Body of pancreas (tissue), 4 donors: ENCODE results near the gene HCN3. TPM values are rescaled to one million over a fixed set of nuclear protein-coding genes. Genes with fewer than 3 reads are reported as not detected.

Experiments used
- ATAC-seq: fragments of 150-250 bp; one replicate; pipeline ENCODE4 v1.9.1; 2016
- DNase-seq, 4 donors: peaks; one replicate each; pipeline ENCODE4 v3.0.0-alpha.2; 2019
- H3K27ac ChIP-seq, 4 donors: fragments of 200-600 bp; sonication (generic); 1 replicate in 3 of 4; 2 replicates in 1 of 4; pipeline versions ENCODE4 v1.5.1 to v1.6.1; 2016 to 2019; ENCODE audit warnings: mild to moderate bottlenecking in 1 of 4, mixed read lengths in 1 of 4, moderate library complexity in 1 of 4
- H3K27me3 ChIP-seq, 2 donors: fragments of 200-600 bp; sonication (generic); one replicate each; pipeline ENCODE4 v1.6.0; 2016; ENCODE audit warnings: mild to moderate bottlenecking in 1 of 2
- H3K36me3 ChIP-seq, 2 donors: fragments of 200-600 bp; sonication (generic); replicated peaks in 1 of 2; 2 replicates each; pipeline ENCODE4 v1.5.1; 2016; ENCODE audit warnings: low read depth in 2 of 2; ENCODE audit not compliant: insufficient read depth in 1 of 2
- H3K4me1 ChIP-seq: fragments of 200-600 bp; sonication (generic); one replicate; pipeline ENCODE4 v1.6.0; 2016
- H3K4me3 ChIP-seq, 2 donors: fragments of 200-600 bp; sonication (generic); 1 replicate in 1 of 2; 2 replicates in 1 of 2; pipeline ENCODE4 v1.5.1; 2016 to 2019
- H3K9me3 ChIP-seq, 3 donors: fragments of 200-600 bp; sonication (generic); 1 replicate in 2 of 3; 2 replicates in 1 of 3; pipeline ENCODE4 v1.5.1; 2016
- POLR2A ChIP-seq, 3 donors: fragments of 450-650 bp; IDR thresholded peaks; one replicate each; pipeline ENCODE4 v1.6.1; 2016; ENCODE audit warnings: antibody characterized with exemption in 3 of 3, mild to moderate bottlenecking in 2 of 3
- WGBS, 2 donors: methylation state at CpG; one replicate each; pipeline ENCODE4 v1.1.5; 2017; 5-methylcytosine and 5-hydroxymethylcytosine counted together
- intact Hi-C: fragments of 100-400 bp; cut with DNase I; formaldehyde crosslinking; loops from one replicate; pipeline ENCODE4 v1.15.1; 2023
- total RNA-seq, 2 donors: library from RNA; depleted of rRNA; stranded (reverse); fragments of >200 nt; gene quantifications; one replicate each; pipeline ENCODE4 v1.1.0, GENCODE V29; 2016
- TF ChIP-seq, protein P1 (sequence below), 7 experiments: fragments of 450-650 bp in 4 of 7; fragments of 200-600 bp in 3 of 7; sonication (generic) in 3 of 7; IDR thresholded peaks; one replicate each; pipeline ENCODE4 v1.5.1; 2016 to 2019; ENCODE audit warnings: antibody characterized with exemption in 7 of 7

The HCN3 gene
- total RNA-seq, 2 donors from 2014 or later, result 1.3 to 2.9 TPM

DNA sequence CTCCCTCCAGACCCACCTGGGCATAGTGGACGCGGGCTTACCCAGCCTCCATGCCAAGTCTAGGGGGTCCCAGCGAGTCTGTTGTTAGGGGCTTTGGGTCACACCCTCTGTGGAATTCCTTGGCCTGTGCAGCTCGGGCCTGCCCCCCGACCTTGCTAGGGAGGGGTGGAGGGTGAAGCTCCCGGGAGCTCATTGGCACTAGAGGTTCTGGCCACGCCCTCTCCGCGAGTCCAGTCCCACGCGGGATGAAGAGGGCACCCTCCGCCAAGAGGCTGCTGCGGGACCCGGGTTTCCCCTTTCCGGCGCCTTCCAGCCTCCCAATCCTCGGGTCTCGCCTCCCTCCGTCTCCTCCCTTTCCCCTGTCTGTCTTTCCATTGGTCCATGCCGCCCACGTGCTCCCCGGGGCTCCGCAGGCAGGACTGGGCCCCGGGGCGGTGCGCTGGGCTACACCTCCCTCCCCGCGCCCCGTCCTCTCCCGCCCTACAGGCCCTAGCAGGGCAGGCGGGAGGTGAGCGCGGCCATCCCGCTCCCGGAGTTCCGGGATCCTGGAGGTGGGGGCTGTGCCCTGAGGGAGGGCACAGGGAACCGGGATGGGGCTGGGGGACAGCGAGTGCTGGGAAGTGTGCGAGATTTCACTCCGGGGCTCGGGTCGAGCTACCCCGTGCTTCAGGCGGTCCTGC, 46.9 kb downstream of the HCN3 start:
- Histone ChIP-seq H3K4me1 (peaks cover 36% of the 10 kb centered on the region), H3K27ac (peak overlapping the region; percentile 93 to 97 (median 95)), H3K36me3 (no peaks in the 10 kb centered on the region), H3K4me3 (peak overlapping the region; percentile 73 to 76), H3K27me3 (no peaks in the 10 kb centered on the region), H3K9me3 (no peaks in the 10 kb centered on the region)
- intact Hi-C loops, result loop anchor here (5.0 kb wide), 1 partner anchor 72 kb away; no protein-coding TSS in a partner anchor
- ATAC-seq (peak; percentile 87), DNase-seq (peak; percentile 94 to 97 (median 95))
- 0 to 1% methylated on average over 12 to 43 of the region's 44 CpGs for WGBS, 2 donors
- TF ChIP-seq, protein P1, sequence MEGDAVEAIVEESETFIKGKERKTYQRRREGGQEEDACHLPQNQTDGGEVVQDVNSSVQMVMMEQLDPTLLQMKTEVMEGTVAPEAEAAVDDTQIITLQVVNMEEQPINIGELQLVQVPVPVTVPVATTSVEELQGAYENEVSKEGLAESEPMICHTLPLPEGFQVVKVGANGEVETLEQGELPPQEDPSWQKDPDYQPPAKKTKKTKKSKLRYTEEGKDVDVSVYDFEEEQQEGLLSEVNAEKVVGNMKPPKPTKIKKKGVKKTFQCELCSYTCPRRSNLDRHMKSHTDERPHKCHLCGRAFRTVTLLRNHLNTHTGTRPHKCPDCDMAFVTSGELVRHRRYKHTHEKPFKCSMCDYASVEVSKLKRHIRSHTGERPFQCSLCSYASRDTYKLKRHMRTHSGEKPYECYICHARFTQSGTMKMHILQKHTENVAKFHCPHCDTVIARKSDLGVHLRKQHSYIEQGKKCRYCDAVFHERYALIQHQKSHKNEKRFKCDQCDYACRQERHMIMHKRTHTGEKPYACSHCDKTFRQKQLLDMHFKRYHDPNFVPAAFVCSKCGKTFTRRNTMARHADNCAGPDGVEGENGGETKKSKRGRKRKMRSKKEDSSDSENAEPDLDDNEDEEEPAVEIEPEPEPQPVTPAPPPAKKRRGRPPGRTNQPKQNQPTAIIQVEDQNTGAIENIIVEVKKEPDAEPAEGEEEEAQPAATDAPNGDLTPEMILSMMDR (IDR thresholded peaks at IDR 0.05), result peak in 2 of 7 experiments; percentile 10 to 19
- peak; percentile 68 to 88 (median 88) for TF ChIP-seq POLR2A (IDR thresholded peaks at IDR 0.05)

DNA sequence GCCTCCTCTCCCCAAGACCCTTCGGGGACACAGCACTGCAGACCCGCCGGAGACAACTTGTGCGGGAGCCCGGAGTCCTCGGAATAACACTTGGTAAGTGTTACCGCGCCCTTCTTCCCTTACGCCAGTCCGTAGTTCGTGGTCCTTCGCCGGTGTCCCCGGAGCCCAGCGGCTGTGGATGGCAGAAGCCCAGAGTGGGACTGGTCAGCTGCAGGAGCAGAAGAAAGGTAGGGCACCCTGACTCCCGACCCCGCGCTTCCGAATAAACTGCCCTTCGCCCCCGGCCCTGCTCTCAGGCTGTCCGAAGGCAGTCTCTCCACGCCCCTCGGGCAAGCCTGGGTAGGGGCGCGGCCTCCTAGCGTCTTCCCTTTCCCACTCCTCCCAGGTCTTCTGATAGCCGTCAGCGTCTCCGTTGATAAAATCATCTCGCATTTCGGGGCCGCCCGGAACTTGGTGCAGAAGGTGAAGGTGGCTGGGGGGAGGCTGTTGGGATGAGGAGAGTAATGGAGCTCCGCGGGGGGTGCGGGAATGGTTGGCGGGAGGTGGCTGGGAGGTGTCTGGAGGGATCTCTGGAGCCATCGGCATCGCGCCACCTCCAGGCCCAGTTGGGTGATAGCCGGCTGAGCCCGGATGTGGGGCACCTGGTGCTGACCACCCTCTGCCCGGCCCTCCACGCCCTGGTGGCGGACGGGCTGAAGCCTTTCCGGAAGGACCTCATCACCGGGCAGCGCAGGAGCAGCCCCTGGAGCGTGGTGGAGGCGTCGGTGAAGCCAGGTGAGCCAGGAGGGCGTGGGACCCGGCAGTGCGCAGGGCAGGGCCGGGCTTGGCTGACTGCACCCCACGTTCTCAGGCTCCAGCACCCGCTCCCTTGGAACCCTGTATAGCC, 47.7 kb downstream of the HCN3 start:
- DNase-seq, result peak; percentile 59 to 75 (median 70)
- intact Hi-C loops, result loop anchor here (5.0 kb wide), 1 partner anchor 73 kb away; no protein-coding TSS in a partner anchor

DNA sequence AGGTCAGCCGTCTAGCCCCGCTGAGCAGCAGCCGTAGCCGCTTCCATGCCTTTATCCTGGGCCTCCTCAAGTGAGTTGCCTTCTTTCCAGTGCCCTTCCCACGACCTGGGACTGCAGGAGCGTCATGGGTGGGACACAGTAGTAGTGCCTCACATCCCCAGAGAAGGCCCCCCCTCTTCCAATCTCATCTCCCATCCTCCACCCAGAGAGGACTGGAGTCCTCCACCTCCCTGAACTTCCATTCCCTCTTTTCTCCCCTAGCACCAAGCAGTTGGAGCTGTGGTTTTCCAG, 48.3 kb downstream of the HCN3 start:
- intact Hi-C loops, result no loop called here
- ATAC-seq, result no peak
- no peak for DNase-seq
- peak overlapping the region in 3 of 4 donors; percentile 93 to 97 (median 97) for H3K27ac ChIP-seq
- H3K27me3 ChIP-seq, result no peaks in the 10 kb centered on the region
- no peaks in the 10 kb centered on the region for H3K9me3 ChIP-seq
- H3K4me1 ChIP-seq, result peaks cover 34% of the 10 kb centered on the region
- WGBS, 2 donors, result 41% methylated on average over 2 to 6 of the region's 6 CpGs
- no peak overlapping the region for H3K4me3 ChIP-seq
- peaks cover 0 to 2% of the 10 kb centered on the region in 2 donors for H3K36me3 ChIP-seq
- TF ChIP-seq, protein P1 (IDR thresholded peaks at IDR 0.05), result no peak

More for the DNA sequence above, 47.7 kb downstream of the HCN3 start:
- ATAC-seq, result peak; percentile 3
- 0 to 3% methylated on average over 30 to 52 of the region's 59 CpGs for WGBS, 2 donors
- Histone ChIP-seq H3K9me3 (no peaks in the 10 kb centered on the region), H3K36me3 (peaks cover 0 to under 1% of the 10 kb centered on the region in 2 donors), H3K4me3 (peak overlapping the region; percentile 73 to 76), H3K27ac (peak overlapping the region; percentile 93 to 97 (median 95)), H3K27me3 (no peaks in the 10 kb centered on the region), H3K4me1 (peaks cover 36% of the 10 kb centered on the region)
- TF ChIP-seq POLR2A (IDR thresholded peaks at IDR 0.05), result no peak
- TF ChIP-seq, protein P1 (IDR thresholded peaks at IDR 0.05), result peak in 6 of 7 experiments; percentile 20 to 54 (median 45)

DNA sequence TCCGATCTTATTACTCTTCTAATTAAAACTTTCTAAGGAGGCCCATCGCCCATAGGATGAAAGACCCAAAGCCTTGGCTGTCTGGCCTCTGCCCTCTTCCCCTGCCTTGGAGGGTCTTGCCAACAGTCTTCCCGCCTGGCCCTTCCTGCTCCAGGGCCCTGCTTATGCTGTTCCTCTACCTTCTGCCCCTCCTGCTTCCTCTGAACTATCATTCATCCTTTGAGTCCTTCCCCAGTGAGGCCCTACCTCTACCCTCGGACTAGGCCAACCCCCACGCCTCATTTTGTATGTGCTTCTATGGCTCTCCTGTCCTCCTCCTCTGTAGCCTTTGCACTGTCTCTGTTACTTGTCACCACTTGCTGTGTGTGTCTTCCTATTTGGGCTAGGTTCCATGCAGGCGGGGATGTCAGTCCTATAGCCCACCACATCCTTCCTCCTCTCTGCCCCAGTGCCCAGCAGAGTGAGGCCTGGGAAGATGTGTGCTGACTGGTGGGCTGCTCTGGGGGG, 48.8 kb downstream of the HCN3 start:
- intact Hi-C loops, result no loop called here

More for the DNA sequence above, 48.8 kb downstream of the HCN3 start:
- ATAC-seq, result no peak
- Histone ChIP-seq H3K36me3 (peaks cover 0 to 6% of the 10 kb centered on the region in 2 donors), H3K4me3 (no peak overlapping the region), H3K27me3 (no peaks in the 10 kb centered on the region), H3K27ac (no peak overlapping the region), H3K4me1 (peaks cover 28% of the 10 kb centered on the region), H3K9me3 (no peaks in the 10 kb centered on the region)
- no peak for DNase-seq
- TF ChIP-seq, protein P1 (IDR thresholded peaks at IDR 0.05), result no peak
- TF ChIP-seq POLR2A (IDR thresholded peaks at IDR 0.05), result no peak
- 84 to 92% methylated on average over 6 of the region's 6 CpGs for WGBS, 2 donors
